GM18505 (cell line): ENCODE measurements around the gene ARHGEF37.

ENCODE experiments used
- ATAC-seq: cut with Tn5 transposase; IDR thresholded peaks from one replicate; pipeline ENCODE4 v1.9.1; 2021; ENCODE audit not compliant: unreplicated experiment
- POLR2A ChIP-seq: IDR thresholded peaks from 4 replicates; pipeline ENCODE4 v1.6.1; 2011; ENCODE audit warnings: borderline replicate concordance; ENCODE audit not compliant: insufficient read depth, insufficient read length; ENCODE audit errors: extremely low read depth

Gene ARHGEF37

DNA sequence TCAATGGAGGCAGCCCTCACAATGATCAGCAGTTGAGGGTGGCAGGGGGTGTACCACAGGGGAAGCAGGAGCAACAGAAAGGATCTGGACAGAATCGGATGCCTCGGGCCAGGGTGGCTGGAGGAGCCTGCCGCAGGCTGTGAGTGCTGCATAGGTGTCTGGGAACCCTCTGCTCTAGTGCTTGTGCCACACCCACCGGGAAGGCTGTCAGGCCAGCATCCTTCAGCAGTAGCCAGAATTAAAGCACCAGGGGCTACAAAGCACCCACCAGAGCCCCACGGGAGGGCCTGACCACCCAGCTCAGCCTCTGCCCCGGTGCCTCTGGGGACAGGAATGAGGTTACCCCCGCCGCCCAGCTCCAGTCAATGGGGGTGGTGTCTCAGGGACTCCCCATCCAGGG lies 49.0 kb downstream of the ARHGEF37 start:
- ATAC-seq: no peak
- TF ChIP-seq POLR2A: no peak

DNA sequence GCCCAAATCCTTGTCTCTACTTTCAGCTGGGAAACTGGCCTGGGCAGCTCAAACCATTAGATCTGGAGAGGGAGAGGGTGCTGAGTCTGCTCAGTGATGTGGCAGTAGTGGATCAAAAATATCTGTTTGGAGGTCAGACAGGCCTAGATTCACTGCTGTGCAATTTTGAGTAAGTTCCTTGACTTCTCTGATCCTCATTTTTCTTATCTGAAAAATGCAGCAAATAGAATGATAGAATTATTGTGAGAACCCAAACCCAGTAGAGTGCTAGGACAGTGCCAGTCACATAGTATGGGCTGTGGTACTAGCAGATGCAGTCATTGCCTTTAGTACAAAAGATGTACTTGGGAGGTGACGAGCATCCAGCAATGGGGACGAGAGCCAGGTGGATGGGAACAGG lies 50.2 kb downstream of the ARHGEF37 start:
- no peak for ATAC-seq
- no peak for TF ChIP-seq POLR2A

DNA sequence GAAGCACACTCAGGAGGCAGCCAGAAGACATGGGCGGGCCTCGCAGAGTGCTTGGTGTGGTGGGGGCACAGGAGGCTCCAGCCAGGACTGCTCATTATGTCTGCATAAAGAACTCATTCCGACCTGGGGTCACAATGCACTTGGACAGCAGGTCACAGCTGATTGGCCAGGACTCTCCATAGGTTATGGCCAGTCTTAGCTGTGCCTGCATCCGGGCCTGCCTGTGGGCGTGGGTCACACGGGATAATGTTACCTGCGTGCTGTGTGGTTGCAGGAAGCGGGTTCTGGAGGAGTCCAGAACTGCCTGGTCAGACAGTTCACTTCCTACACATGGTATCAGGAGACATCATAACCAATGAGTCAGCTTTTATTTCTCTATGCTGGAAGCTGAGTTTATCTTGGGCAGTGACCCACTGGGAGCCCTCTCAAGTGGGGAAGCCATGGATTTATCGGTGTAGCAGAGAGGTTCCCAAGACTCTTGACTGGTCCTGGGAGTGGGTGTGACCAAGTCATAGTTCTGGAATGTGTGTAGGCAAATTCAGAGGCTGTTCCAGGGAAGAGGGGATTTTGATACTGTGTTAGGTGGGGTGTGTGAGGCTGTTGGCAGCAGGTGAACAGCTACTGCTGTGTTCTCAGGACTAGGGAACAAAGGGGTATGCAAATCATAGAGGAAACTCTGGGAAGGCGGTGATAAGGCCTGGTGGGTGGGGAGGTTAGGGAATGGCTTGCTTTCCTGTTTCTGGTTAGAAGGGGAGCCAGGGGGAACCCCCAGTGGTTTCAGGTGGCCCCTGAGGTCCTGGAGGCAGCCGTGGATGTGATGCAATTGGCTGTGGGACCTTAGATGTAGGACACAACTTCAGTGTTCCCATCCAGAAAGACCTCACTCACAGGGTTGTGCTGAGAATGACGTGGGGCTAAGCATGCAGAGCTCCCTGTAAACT lies 51.3 kb downstream of the ARHGEF37 start:
- TF ChIP-seq POLR2A: no peak
- ATAC-seq: no peak

DNA sequence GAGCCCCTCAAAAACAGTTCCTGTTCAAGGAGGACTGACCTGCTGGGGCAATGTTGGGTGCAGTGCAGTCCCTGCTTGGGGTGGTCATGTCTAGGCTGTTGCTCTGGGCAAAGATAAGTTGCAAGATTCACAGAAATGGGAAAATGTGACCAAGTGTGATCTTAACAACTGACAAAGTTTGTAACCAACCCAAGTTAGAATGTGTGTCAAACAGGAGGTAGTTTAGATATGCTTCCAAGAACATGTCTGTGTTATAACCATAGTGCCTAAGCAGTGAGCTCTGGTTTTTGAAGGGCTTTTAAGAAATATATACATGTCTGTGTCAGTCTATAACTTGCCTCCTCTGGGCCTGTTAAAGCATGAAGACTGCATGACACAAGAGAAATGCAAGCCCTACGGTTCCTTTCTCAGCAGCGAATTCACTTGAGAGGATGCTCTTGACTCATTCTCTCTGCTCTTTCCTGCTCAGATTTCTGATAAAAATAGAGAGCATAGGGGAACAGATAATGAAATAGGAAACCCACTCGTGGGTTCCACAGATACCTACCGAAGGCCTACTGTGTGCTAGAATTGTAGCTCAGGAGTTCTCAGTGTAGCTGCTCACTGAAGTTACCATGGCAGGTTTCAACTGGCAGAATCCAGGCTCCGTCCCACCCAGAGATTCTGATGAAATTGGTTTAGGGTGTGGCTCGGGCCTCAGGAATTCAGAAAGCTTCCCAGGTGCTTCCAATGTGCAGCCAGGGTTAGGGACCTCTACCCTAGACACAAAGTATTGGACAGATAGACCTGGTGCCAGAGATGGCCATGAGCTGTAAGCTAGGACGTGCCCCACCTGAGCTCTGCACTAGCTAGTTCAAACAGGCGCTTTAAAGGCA lies 52.4 kb downstream of the ARHGEF37 start:
- no peak for TF ChIP-seq POLR2A
- no peak for ATAC-seq

DNA sequence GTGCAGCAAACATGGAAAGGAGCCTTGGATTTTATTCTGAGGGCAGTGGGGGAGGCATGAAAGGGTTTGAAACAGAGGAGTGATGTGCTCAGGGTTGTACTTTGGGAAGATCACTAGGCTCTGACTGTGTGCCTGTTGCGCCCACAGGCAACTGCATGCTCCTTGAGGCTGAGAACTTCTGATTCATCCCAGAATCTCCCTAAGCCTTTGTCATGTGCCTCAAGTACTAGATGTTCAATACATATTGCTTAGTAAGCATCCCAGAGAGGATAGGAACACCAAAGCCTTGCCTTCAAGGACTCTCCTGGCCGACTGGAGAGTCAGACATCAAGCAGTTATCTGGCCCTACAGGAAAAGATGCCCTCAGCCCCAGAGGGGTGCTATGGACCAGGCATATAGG lies 54.1 kb downstream of the ARHGEF37 start:
- no peak for ATAC-seq
- TF ChIP-seq POLR2A: no peak

DNA sequence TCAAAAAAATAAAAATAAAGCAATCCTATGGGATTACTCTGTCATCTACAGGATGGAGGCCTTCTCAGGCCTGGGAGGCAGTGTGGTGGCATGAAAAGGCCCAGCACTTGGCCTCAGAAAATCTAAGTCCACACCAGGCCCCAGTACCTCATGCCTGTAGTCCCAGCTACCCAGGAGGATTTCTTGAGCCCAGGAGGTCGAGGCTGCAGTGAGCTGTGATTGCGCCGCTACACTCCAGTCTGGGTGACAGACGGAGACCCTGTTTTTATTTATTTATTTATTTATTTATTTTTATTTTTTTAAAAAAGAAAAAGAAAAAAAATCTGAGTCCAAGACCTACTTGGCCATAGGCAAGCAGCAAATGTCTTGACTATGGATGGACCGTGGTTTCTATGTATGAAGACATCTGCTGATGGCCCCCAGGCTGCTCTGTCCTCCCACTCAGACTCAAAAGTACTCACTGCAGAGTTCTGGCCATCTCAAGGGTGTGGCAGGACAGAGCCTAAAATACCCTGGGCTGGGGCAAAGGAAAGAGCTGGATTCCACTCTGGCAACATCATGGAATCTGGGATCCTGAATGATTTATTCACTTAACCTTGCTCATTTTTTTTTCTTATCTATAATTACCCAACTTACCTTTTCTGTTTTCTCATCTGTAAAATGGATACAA lies 55.0 kb downstream of the ARHGEF37 start:
- no peak for ATAC-seq
- TF ChIP-seq POLR2A: no peak

DNA sequence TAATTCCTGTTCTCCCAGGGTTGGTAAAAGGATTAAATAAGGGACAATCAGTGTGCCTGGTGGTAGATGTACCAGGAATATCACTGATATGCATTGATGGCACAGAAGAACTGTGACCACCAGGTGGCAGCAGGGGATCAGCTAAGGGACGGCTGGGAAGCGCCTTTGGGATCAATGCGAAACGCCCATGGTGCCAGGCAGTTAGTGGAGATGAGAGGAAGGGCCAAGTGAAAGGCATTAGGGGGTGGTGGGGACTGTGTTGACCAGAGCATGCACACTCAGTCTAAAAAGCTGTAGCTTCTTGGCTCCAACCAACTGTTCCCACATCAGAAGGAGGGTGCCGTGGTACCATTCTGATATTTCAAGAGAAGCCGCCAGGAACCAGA lies 55.6 kb downstream of the ARHGEF37 start:
- ATAC-seq: no peak
- TF ChIP-seq POLR2A: no peak

DNA sequence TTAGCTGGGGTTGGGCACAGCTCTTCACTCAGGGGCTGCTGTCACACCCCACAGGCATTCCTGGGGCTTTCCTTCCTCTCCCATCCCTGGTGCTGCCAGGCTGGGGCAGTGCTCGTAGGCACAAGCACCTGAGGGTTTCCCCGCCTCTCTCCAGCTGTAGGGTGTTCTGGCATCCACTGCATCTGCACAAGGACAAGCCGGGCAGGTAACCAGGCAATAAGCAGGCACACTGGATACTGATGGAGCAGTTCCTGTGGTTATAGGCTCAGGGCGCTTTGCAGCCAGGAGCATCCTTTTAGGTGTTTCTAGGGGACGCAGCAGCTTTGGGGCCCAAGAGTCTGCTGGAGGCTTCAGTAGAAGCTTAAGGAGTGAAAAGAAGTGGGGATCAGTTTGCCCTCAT lies 56.8 kb downstream of the ARHGEF37 start:
- no peak for TF ChIP-seq POLR2A

DNA sequence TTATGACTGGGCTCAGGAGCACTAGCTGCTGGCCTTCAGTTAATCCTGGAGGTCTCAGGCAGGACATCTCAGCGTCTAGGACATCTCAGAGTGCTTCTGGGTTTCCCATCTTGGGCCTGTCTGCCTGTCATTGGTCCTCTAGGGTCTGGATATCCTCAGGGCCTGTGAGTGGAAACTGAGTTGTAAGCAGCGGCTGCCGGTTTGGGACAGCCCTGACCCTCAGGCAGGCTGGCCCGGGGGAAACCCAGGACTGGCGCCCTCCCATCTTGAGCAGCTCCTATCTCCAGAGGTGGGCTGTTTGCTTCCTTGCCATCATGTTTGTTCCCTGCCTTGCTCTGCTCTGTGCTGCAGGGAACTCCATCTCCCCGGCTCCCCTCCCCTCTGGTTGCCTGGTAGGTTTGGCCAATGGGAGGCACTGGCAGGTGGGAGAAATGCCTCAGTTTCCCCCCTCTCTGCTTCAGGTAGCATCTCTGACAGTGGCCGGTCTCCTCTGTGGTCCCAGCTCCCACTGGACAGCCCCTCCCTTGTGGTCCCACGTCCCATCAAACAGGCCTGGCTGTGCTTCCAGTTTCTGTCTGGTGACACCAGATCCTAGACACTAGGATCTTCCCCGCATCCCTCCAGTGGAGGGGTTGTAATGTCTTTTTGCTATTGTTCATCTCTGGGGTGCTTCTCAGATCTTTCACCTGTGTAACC lies 57.4 kb downstream of the ARHGEF37 start:
- no peak for ATAC-seq
- no peak for TF ChIP-seq POLR2A

More for the DNA sequence above, 56.8 kb downstream of the ARHGEF37 start:
- no peak for ATAC-seq

DNA sequence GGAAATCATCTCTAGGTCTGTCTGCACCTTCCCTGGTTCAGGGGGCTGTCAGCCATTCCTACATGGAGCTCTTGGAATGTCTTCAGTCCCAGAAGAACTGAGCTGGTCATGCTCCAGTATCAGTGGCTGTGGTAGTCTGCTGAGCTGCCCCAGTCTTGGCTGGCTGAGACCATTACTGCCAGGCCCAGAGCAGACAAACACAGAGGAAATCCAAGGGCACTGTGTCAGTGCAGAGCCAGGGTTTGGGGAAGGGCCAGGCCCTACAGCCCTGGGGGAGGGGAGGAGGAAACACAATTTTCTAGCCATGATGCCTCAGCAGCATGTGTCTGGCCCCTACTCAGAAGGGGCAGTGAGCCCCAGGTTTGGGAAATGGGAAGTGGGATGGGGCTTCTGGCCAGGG lies 58.4 kb downstream of the ARHGEF37 start:
- no peak for TF ChIP-seq POLR2A
- ATAC-seq: no peak

DNA sequence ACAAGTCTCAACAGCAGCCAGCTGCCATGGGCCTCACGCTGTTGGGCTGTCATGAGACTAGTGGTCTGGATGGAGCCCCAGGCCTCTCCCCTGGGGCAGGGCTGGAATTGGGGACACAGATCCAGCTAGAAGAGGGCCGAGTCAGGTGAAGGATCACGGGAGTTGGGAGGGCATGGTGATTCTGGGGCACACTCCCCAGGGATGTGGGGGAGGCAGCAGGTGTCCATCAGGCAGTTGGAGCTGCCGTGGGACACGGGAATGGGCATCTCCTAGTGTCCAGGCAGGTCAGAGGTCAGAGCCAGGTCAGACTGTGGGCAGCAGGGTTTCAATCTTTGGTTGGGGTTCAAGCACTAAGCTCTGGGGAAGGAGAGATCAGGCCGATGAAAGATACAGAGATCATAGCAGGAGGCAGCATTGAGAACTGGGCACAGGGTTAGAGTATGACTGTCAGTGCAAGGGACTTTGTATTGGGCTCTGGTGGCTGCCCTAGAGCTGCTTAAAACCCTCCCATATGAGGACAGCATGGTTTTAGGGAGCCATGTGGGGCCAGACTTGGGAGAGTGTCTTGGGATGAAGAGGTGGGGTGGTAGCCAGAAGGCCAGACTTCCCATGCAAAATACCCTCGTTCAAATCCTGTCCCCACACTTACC lies 59.2 kb downstream of the ARHGEF37 start:
- TF ChIP-seq POLR2A: no peak
- no peak for ATAC-seq

DNA sequence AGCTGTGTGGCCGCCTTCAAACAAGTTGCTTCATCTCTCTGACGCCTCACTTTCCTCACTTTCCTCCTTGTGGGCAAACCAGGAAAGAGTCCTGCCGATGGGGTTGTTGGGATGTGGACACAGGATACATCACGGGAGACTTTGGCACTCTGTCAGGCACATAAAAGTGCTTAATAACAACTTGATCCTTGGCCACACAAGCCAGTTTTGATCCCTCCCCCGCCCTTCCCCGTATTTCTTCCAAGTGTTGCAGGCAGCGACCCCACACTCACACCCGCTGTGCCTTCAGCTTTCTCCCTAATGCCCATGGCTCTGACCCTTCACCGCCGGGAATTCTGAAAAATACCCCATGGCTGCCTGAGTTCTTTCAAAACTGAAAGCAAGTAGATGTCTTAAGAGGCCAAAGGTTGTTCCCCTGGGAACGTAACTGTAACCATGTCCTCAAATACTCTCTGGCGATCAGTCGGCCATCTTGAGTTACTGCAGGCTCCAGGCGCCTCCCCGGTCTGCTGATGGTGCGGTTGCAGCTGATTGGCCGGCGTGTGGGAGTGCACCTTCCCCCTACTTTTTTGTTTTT lies 59.8 kb downstream of the ARHGEF37 start:
- ATAC-seq: no peak
- TF ChIP-seq POLR2A: no peak
